Loucy (cell line): ENCODE data around the gene TREML2.
"Not testable (repeated sequence)": the region's sequence is repeated elsewhere in the genome, so short reads cannot be mapped to it uniquely, and the experiment has no call there.

ENCODE experiments used
- H2AFZ ChIP-seq: fragments of 200-600 bp; sonication (generic); 2 replicates; pipeline ENCODE4 v1.6.0; 2016; ENCODE audit warnings: antibody characterized with exemption, mild to moderate bottlenecking, low read length, moderate library complexity
- H3F3A ChIP-seq: fragments of 200-600 bp; 2 replicates; pipeline ENCODE4 v1.6.0; 2016; ENCODE audit warnings: antibody characterized with exemption, low read depth, mild to moderate bottlenecking
- H3K27me3 ChIP-seq: fragments of 200-600 bp; sonication (generic); 2 replicates; pipeline ENCODE4 v1.6.1; 2014; ENCODE audit warnings: low read length, mild to moderate bottlenecking; ENCODE audit not compliant: insufficient read depth, poor library complexity, severe bottlenecking
- H3K36me3 ChIP-seq: fragments of 200-600 bp; sonication (generic); 2 replicates; pipeline ENCODE4 v1.6.1; 2016; ENCODE audit warnings: low read length; ENCODE audit not compliant: insufficient read depth
- H3K4me1 ChIP-seq: fragments of 200-600 bp; sonication (generic); 2 replicates; pipeline ENCODE4 v1.5.1; 2014; ENCODE audit warnings: low read length, mild to moderate bottlenecking; ENCODE audit not compliant: insufficient read depth, poor library complexity, severe bottlenecking
- H3K4me2 ChIP-seq: fragments of 200-600 bp; sonication (generic); 2 replicates; pipeline ENCODE4 v1.6.0; 2014; ENCODE audit warnings: antibody characterized with exemption, low read length, low read depth, mild to moderate bottlenecking; ENCODE audit not compliant: poor library complexity, severe bottlenecking
- H3K4me3 ChIP-seq: fragments of 200-600 bp; sonication (generic); 2 replicates; pipeline ENCODE4 v1.5.1; 2014; ENCODE audit warnings: low read length, mild to moderate bottlenecking, mixed read lengths; ENCODE audit not compliant: poor library complexity, severe bottlenecking
- H3K79me2 ChIP-seq: fragments of 200-600 bp; sonication (generic); 2 replicates; pipeline ENCODE4 v1.6.1; 2014; ENCODE audit warnings: low read length; ENCODE audit not compliant: insufficient read depth
- H3K9ac ChIP-seq: fragments of 200-600 bp; sonication (generic); 2 replicates; pipeline ENCODE4 v1.6.0; 2014; ENCODE audit warnings: mild to moderate bottlenecking, low read depth, low read length, moderate library complexity; ENCODE audit not compliant: poor library complexity, severe bottlenecking
- H3K9me2 ChIP-seq: fragments of 200-600 bp; sonication (generic); replicated peaks from 2 replicates; pipeline ENCODE4 v1.6.1; 2016; ENCODE audit warnings: low read depth, low read length, mixed read lengths
- H3K9me3 ChIP-seq: fragments of 200-600 bp; sonication (generic); 2 replicates; pipeline ENCODE4 v1.6.1; 2014; ENCODE audit warnings: mild to moderate bottlenecking, antibody characterized with exemption, low read length, low read depth; ENCODE audit not compliant: insufficient read depth
- H4K20me1 ChIP-seq: fragments of 200-600 bp; sonication (generic); 2 replicates; pipeline ENCODE4 v1.6.0; 2014; ENCODE audit warnings: antibody characterized with exemption, low read length, mild to moderate bottlenecking; ENCODE audit not compliant: insufficient read depth, poor library complexity, severe bottlenecking
- CTCF ChIP-seq: fragments of 200-600 bp; sonication (generic); conservative IDR thresholded peaks from 2 replicates; pipeline ENCODE4 v1.5.1; 2014; ENCODE audit warnings: mild to moderate bottlenecking, antibody characterized with exemption, low read length
- EZH2phosphoT487 ChIP-seq: fragments of 200-600 bp; IDR thresholded peaks from 2 replicates; pipeline ENCODE4 v1.6.1; 2018; ENCODE audit warnings: antibody characterized with exemption, mild to moderate bottlenecking, moderate library complexity, borderline replicate concordance

Gene TREML2

GRCh38 chr6:41189967-41190366, 11.0 kb downstream of the TREML2 start:
- Histone ChIP-seq H3K4me3 (no peak overlapping the region), H3K27me3 (no peaks in the 10 kb centered on the region), H3K4me2 (no peak overlapping the region), H3K9ac (no peak overlapping the region), H3F3A (no peaks in the 10 kb centered on the region), H3K36me3 (no peaks in the 10 kb centered on the region), H3K9me2 (no peaks in the 10 kb centered on the region), H2AFZ (no peak overlapping the region), H3K9me3 (peaks cover 4% of the 10 kb centered on the region; the same call in 1 of the 2 replicates), H3K4me1 (no peaks in the 10 kb centered on the region), H4K20me1 (no peaks in the 10 kb centered on the region), H3K79me2 (no peaks in the 10 kb centered on the region)
- TF ChIP-seq CTCF: no peak
- no peak for TF ChIP-seq EZH2phosphoT487

- not testable (repeated sequence) for H3K36me3 ChIP-seq, H3K9me2 ChIP-seq, H4K20me1 ChIP-seq, H3K4me2 ChIP-seq, H3K79me2 ChIP-seq, H3K4me3 ChIP-seq, H2AFZ ChIP-seq, H3K4me1 ChIP-seq, H3F3A ChIP-seq, H3K9me3 ChIP-seq, H3K9ac ChIP-seq, H3K27me3 ChIP-seq
Observed at GRCh38 chr6:41189046-41189445, 11.9 kb downstream of the TREML2 start.

- Histone ChIP-seq H3K4me1 (no peaks in the 10 kb centered on the region), H3K9me3 (peaks cover 4% of the 10 kb centered on the region; the same call in 1 of the 2 replicates), H2AFZ (no peak overlapping the region), H3K4me2 (no peak overlapping the region), H3K4me3 (no peak overlapping the region), H3K27me3 (no peaks in the 10 kb centered on the region), H4K20me1 (no peaks in the 10 kb centered on the region), H3F3A (no peaks in the 10 kb centered on the region), H3K36me3 (no peaks in the 10 kb centered on the region), H3K9ac (no peak overlapping the region), H3K9me2 (no peaks in the 10 kb centered on the region), H3K79me2 (no peaks in the 10 kb centered on the region)
- TF ChIP-seq CTCF (no peak), EZH2phosphoT487 (no peak)
Observed at GRCh38 chr6:41187924-41188886, 12.7 kb downstream of the TREML2 start.
